ENCODE results near the gene LIG1.
"Not testable (repeated sequence)": the region's sequence is repeated elsewhere in the genome, so short reads cannot be mapped to it uniquely, and the experiment has no call there.

LIG1 gene

GRCh38 chr19:48120505-48120904, 49.6 kb downstream of the LIG1 start:
- DNase-seq = no peak

GRCh38 chr19:48118131-48118517, 52.0 kb downstream of the LIG1 start:
- DNase-seq = no peak

DNA sequence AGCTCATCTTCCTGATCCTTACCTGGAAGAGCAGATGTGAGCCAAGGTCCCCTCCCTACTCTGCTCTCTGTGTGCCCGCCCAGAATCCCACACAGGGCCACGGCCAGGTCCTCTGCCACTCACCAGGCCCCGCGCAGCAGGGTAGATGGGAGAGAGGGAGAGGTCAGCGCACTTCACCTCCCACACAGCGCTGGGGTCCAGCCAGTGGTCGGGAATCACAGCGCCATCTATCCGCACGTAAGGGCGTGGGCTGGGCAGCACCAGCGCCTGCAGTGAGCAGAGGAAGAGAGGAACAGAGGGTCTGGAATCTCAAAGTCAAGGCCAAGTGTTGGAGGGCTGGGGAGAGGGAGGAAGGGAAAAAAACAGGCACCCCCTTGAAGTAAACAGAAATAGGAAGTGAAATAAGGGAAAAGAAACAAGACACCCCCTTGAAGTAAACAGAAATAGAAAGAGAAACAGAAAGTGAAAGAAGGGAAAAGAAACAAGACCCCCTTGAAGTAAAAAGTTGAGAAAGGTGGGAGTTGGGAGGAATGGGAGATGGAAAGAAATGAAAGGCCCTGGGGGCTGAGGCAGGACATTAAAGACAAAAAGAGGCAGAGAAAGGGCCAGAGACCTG, 52.5 kb downstream of the LIG1 start:
- no peak for DNase-seq

- DNase-seq = no peak
Observed at GRCh38 chr19:48113190-48113917, 56.8 kb downstream of the LIG1 start.

- peak; percentile 35 for DNase-seq
Observed at GRCh38 chr19:48111280-48111679, 58.9 kb downstream of the LIG1 start.

- peak; percentile 96 for DNase-seq
Observed at GRCh38 chr19:48110350-48110966, 59.7 kb downstream of the LIG1 start, which contains the start of gene PLA2G4C. Gene PLA2G4C (minus strand): TSS chr19:48110817. CDS start chr19:48106529, 4,288 bp downstream.

DNA sequence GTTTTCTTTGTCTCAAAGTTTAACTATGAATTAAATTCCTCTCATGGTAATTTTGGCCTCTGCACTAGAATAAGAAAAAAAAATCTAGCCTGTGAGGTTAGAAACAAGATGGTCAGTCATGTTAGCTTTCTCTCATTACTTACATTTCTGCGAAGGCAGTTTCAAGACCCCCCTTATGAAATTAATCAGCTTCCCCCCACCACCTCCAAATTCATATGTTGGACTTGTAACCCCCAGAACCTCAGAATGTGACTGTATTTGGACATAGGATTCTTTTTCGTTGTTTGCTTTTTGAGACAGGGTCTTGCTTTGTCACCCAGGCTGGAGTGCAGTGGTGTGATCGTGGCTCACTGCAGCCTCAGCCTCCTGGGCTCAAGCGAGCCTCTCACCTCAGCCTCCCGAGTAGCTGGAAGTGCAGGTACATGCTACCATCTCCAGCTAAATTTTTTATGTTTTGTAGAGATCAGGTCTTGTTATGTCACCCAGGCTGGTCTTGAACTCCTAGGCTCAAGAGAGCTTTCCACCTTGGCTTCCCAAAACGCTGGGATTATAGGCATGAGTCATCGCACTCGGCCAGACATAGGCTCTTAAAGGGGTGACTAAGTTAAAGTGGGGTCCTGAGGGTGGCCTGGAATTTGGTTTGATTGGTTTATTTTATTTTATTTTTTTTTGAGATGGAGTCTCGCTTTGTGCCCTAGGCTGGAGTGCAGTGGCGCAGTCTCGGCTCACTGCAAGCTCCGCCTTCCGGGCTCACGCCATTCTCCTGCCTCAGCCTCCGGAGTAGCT, 61.0 kb downstream of the LIG1 start:
- DNase-seq = no peak

DNA sequence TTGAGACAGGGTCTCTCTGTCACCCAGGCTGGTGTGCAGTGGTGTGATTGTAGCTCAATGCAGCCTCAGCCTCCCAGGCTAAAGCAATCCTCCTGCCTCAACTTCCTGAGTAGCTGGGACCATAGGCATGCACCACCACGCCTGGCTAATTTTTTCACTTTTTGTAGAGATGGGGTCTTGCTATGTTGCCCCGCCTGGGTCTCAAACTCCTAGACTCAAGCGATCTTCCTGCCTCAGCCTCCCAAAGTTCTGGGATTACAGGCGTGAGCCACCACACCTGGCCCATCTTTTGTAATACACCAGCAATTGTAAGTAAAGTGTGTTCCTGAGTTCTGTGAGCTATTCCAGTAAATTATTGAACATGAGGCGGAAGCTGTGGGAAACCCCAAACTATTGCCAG, 66.2 kb downstream of the LIG1 start:
- DNase-seq = no peak

DNA sequence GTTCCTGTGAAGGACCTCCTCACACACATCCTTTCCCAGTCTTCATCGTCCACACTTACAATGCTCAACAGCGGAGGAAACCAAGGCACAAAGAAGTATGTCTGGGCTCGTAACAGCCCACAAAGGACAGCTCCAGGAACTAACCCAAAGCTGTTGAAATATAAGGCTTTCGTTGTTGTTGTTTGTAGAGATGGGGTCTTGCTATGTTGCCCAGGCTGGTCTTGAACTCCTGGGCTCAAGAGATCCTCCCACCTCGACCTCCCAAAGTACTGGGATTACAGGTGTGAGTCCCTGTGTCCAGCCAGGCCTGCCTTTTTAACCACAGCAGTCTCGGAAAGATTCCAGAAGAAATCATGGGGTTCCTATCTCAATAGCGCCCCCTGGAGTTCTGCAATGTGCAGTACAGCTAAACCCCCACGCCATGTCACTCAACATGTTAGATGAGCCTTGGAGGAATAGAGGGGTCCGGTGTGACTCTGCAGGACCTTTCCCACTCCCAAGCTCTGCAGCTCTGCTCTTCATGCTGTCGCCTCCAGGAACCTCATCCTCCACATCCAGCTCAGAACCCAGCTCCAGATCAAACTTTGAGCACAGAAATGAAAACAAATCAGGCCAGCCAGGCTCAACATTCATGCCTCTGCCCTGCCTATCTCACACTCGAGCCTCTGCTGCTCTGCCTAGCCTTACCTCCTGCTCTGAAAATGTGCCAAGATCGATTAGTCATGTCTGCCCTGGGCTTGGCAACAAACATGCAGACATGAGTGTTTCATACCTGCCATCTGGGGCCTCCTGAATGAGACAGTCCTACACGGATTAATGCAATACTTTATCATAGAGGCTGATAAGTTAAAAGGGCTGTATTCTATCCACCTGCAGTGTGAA, 67.0 kb downstream of the LIG1 start:
- DNase-seq = peak; percentile 82

- DNase-seq = no peak
Observed at GRCh38 chr19:48095612-48096175, 74.5 kb downstream of the LIG1 start.

DNA sequence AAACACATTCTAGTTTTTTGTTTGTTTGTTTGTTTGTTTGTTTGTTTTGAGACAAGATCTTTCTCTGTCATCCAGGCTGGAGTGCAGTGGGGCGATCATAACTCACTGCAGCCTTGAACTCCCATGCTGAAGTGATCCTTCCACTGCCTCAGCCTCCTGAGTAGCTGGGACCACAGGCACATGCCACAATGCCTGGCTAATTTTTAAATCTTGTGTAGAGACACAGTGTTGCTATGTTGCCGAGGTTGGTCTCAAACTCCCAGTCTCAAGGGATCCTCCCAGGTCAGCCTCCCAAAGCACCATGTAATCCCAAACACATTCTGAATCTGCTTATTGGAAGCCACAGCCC, 75.3 kb downstream of the LIG1 start:
- DNase-seq = peak; percentile 40

- DNase-seq = no peak
Observed at GRCh38 chr19:48094129-48094854, 75.9 kb downstream of the LIG1 start.

DNA sequence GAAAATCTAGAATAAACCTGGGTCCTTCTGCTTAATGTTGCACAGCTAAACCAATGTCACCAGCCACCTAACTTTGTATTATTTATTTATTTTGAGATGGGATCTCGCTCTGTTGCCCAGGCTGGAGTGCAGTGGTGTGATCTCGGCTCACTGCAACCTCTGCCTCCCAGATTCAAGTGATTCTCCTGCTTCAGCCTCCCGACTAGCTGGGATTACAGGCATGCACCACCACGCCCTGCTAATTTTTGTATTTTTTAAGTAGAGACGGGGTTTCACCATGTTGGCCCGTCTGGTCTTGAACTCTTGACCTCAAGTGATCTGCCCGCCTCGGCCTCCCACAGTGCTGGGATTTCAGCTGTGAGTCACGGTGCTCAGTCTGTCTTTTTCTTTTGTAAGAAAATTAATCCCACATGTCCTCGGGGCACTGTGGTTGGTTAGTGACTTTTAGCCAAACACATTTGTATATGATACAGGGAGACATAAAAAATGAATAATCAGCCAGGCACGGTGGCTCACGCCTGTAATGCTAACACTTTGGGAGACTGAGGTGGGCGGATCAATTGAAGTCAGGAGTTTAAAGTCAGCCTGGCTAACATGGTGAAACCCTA, 78.9 kb downstream of the LIG1 start:
- DNase-seq = not testable (repeated sequence)

DNA sequence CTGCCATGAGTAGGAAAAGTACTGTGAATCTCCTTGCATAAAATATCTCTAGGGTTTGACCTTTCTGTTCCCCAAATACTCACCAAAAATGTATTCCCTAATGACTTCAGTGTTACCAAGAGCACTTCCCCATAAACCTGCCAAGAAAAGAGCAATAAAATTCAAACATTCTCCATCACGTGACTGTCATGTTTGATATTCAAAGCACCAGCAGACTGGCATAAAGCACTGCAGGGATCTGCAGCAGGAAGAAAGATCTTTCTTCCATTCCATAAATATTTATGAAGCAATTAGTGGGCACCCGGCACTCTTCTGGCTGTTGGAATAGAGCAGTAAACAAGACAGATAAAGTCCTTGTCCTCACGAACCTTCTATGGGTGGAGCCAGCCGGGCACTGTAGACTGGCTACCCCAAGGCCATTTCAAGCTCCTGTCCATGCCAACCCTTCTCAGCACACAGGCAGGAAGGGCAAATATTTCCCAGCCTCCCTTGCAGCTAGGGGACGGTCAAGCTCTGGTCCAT, 79.8 kb downstream of the LIG1 start:
- no peak for DNase-seq

- DNase-seq = not testable (repeated sequence)
Observed at GRCh38 chr19:48088991-48089390, 81.2 kb downstream of the LIG1 start.

- DNase-seq = peak; percentile 59
Observed at GRCh38 chr19:48085904-48086864, 84.0 kb downstream of the LIG1 start.

DNA sequence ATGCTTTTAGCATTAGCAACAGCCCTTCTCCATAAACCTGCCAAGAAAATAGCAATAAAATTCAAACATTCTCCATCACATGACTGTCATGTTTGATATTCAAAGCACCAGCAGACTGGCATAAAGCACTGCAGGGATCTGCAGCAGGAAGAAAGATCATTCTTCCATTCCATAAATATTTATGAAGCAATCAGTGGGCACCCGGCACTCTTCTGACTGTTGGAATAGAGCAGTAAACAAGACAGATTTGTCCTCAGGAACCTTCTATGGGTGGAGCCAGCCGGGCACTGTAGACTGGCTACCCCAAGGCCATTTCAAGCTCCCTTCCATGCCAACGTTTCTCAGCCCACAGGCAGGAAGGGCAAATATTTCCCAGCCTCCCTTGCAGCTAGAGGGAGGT, 85.1 kb downstream of the LIG1 start:
- no peak for DNase-seq

DNA sequence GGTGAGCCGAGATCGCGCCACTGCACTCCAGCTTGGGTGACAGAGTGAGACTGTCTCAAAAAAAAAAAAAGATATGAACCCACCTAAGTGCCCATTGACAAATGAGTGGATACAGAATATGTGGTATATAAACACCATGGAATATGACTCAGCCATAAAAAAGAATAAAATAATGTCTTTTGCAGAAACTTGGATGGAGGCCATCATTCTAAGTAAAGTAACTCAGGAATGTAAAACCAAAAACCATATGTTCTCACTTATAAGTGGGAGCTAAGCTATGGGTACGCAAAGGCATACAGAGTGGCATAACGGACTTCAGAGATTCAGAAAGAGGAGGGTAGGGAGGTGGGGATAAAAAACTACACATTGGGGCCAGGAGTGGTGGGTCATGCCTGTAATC, 89.0 kb downstream of the LIG1 start:
- DNase-seq = no peak

DNA sequence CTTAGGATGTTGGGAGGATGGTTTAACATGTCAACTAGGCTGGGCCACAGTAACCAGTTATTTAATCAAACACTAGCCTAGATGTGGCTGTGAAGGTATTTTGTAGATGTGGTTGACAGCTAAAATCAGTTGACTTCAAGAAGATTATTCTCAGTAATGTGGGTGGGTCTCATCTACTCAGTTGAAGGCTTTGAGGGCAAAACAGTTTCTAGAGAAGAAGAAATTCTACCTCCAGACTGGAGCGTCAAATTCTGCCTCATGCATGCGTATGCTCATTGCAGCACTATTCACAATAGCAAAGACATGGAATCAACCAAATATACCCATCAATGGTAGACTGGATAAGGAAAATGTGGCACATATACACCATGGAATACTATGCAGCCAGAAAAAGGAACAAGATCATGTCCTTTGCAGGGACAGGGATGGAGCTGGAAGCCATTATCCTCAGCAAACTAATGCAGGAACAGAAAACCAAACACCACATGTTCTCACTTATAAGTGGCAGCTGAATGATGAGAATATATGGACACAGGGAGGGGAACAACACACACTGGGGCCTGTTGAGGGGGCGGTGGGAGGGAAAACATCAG, 99.9 kb downstream of the LIG1 start:
- not testable (repeated sequence) for DNase-seq
